GM13977 (cell line): Measurements from ENCODE around the gene ACOX1.

Source experiments
- DNase-seq: peaks from one replicate; pipeline ENCODE4 v3.0.0; 2012; ENCODE audit warnings: low spot score
- CTCF ChIP-seq: IDR thresholded peaks from 2 replicates; pipeline ENCODE4 v1.5.1; 2012; ENCODE audit warnings: mild to moderate bottlenecking, control low read depth; ENCODE audit not compliant: insufficient read depth; ENCODE audit errors: extremely low read depth, missing control alignments
- in situ Hi-C: fragments of 300-500 bp; cut with MboI; formaldehyde crosslinking; loops from one replicate; pipeline ENCODE4 v1.12.0; 2022; ENCODE audit warnings: low sequenced_read_pairs, low pct_unique_long_range_greater_than_20kb, mixed read lengths, inconsistent platforms; ENCODE audit not compliant: unreplicated experiment

Gene ACOX1

DNA sequence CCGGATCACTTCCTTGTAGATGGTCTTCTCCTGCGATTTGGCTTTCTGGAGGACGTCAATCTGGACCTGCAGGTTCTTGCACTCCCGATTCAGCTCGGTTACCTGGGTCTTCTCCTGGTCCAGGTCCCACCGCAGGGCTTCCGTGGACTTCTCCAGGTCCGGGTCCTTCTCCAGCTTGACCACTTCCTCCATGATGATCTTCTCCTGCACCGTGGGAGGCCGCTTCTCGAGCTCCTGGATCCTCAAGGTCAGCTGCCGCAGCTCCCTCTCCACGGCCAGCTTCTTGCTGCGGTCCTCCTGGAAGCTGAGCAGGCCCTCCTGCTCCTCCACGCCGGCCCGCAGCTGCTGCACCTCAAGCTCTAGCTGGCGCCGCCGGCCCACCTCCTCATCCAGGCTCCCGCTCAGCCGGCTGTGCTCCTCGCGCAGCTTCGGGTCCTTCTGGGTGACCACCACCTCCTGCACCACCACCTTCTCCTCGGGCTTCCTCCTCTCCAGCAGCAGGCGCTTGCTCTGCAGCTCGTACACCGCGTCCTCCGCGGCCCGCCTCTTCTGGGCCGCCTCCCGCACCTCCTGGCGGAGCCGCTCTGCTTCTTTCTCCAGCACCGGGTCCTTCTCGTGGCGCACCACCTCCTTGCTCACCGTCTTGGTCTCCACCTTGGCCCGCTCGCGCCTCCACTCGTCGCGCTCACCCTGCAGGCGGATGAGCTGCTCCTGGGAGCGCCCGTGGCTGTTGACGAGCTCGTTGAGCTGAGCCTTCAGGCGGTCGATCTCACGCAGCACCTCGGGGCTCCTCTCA lies 29.9 kb upstream of the ACOX1 start:
- no peak for TF ChIP-seq CTCF
- in situ Hi-C loops: loop anchor here (10.0 kb wide), 1 partner anchor 104 kb away; the partner anchor contains the start of gene MRPL38
- no peak for DNase-seq

- no peak for TF ChIP-seq CTCF
- DNase-seq: no peak
- in situ Hi-C loops: loop anchor here (10.0 kb wide), 1 partner anchor 103 kb away; the partner anchor contains the start of gene MRPL38
Observed at GRCh38 chr17:76008208-76008607, 29.2 kb upstream of the ACOX1 start.

DNA sequence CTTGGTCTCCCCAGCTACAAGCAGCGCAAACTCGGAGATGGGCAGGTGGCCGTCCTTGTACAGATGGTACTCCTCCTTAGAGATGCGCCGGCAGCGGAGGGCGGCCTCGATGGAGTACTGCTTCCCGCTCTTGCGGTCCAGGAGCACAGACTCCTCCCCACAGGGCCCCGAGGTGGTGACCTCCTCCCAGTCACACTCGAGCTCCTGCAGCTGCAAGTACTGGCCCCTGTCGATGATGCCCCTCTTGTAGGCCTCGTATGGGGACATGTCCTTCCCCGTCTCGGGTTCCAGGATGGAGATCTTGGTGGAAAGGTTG lies 28.8 kb upstream of the ACOX1 start:
- DNase-seq: no peak
- TF ChIP-seq CTCF: no peak
- in situ Hi-C loops: loop anchor here (10.0 kb wide), 1 partner anchor 103 kb away; the partner anchor contains the start of gene MRPL38

DNA sequence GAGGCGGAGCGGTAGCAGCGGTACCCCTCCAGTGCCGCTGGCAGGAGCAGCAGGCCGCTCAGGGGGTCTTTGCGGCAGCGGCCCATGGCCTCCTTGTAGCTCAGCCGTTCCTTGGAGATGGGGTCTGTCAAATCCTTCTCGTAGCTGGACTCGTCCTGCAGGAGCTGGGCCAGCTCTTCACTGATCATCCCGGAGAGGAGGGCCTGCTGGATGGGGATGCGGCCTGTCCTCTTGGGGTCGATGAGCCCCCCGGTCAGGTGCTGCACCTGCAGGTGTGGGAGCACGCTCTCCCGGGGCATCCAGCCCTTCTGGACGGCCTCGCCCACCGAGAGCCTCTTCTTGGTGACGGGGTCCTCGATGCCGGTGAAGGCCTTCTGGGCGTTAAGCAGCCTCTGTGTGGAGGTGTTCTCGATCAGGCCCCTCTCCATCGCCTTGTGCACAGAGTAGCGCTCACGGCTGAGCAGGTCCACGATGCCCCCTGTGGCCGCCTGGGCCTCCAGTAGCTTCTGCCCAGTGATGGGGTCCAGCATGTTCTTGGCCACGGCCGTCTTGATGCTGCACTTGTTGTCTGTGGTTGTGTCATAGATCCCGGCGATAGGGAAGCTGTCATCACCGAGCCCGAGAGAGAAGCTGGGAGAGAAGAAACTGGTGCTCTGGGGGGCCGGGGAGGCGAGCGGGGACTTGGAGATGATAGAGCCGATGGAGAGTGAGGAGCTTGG lies 28.3 kb upstream of the ACOX1 start:
- in situ Hi-C loops: loop anchor here (10.0 kb wide), 1 partner anchor 102 kb away; the partner anchor contains the start of gene MRPL38
- no peak for TF ChIP-seq CTCF
- DNase-seq: no peak

DNA sequence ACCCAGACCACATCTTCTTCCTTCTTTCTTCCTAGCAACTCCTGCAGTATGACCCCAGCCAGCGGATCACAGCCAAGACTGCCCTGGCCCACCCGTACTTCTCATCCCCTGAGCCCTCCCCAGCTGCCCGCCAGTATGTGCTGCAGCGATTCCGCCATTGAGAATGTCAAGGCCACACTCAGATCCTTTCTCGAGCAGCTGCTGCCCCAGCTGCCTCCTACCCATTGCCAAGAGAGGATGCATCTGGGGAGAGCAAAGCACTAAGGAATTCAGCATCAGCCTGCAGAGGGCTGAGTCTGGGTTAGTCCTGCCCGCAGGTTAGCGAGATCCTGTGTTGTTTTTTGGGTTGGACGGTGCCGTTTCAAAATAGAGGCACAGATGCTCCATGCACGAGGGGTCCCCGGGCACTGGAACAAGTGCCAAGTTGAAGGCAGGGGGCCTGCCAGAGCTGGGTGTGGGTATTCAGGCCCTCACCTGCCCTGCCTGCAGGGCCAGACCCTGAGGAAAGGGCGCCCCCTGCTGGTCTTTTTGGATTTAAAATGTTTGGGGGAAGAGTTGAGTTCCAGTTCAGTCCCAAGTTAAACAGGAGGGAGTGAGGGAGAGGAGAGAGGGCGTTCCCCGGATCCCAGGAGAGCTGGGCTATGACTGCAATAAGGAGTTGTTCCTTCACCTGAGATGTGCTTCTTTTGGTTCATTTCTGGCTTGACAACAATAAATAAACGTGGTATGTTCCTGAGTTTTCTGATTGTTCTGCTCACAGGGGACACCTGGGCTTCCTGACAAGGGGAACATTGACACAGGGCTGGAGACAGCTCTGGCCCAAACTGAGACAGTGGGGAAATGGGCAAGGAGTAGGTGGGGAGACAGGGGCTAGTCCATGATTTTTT lies 26.5 kb upstream of the ACOX1 start:
- TF ChIP-seq CTCF: peak; percentile 77
- in situ Hi-C loops: loop anchor here (10.0 kb wide), 1 partner anchor 101 kb away; the partner anchor contains the start of gene MRPL38
- peak; percentile 90 for DNase-seq

DNA sequence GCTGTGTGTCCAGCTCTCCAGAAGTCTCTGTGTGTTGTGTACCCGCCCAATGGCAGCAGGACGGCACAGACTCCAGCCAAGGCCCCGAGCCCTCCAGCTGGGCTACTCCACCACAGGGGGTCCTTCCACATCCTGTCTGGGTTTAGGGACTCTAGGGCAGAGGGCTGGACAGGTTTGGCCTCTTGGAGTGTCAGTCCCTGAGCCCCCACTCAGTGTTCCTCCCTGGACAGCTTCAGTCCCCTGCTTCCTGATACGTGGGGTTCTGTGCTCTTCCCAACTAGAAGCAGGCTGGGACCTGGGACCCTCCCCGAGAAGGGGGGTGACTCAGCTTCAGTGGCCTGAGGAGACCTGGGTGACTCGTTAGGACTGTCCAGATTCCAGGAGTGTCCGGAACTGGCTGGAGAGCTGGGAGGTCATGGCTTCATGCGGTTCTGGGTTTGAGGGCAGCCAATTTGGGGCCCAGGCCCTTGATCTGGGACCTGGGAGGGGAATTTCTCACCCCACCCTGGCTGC lies 25.8 kb upstream of the ACOX1 start:
- DNase-seq: no peak
- in situ Hi-C loops: loop anchor here (10.0 kb wide), 1 partner anchor 100 kb away; the partner anchor contains the start of gene MRPL38
- TF ChIP-seq CTCF: no peak
